ENCODE measurements around the gene CRYGN. TPM values are rescaled to one million over a fixed set of nuclear protein-coding genes. Genes with fewer than 3 reads are reported as not detected.

CRYGN gene
- total and polyA plus RNA-seq, 12 donors = 0.07 to 0.72 (median 0.22) TPM; not detected in 8

DNA sequence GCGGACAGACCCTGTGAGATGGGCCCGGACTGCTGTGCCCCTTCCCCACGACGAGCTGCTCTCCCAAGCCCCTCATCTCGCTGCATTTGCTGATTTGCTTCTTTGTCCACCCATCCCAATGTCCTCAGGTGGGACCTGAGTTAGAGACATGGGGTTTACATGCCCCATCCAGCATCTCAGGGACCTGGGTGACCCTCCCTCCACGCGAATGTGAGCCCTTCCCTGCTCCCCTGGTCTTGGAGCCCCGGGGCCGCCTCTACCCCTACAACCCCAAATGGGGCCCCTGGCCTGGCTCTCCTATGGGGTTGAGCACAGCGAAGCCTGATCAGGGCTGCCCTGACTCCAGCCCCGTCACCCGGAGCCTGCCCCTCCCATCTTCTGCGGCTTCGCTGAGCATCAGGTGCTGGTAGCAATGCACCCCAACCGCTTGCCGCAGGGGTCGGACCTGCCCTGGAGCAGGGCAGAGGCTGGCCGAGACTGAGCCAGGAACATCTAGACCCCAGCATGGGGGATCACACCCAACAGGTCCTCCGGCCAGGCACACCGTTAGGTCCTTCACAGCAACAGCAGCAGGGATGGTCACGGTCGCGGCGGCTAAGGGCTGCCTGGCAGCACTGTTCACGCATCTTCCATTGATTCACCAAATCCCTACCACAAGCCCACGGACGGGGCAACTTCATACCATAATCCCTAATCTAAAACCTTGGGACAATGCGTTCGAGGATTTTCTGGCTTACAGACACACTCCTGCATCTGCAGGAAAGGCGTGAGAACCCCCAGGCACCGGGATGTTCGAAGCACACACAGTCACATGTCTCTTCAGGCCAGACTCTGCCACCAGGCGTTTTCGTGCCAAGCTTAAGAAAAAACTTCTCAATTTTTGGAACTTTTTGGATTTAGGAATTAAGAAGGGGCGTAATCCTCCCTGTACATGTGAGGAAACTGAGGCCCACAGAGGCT is 45.6 kb downstream of the CRYGN start:
- no peak overlapping the region for H3K4me3 ChIP-seq
- intact Hi-C loops (cut with DNase I) = no loop called here
- no peaks in the 10 kb centered on the region for H3K9me3 ChIP-seq
- WGBS, 2 donors = 90 to 93% methylated on average over 35 of the region's 35 CpGs
- DNase-seq = no peak
- H3K27ac ChIP-seq = no peak overlapping the region
- no peaks in the 10 kb centered on the region for H3K36me3 ChIP-seq
- no peaks in the 10 kb centered on the region for H3K4me1 ChIP-seq
- no peak for ATAC-seq
- H3K27me3 ChIP-seq = peaks cover 0 to 38% (median 16%) of the 10 kb centered on the region in 7 donors
- TF ChIP-seq, protein P1, sequence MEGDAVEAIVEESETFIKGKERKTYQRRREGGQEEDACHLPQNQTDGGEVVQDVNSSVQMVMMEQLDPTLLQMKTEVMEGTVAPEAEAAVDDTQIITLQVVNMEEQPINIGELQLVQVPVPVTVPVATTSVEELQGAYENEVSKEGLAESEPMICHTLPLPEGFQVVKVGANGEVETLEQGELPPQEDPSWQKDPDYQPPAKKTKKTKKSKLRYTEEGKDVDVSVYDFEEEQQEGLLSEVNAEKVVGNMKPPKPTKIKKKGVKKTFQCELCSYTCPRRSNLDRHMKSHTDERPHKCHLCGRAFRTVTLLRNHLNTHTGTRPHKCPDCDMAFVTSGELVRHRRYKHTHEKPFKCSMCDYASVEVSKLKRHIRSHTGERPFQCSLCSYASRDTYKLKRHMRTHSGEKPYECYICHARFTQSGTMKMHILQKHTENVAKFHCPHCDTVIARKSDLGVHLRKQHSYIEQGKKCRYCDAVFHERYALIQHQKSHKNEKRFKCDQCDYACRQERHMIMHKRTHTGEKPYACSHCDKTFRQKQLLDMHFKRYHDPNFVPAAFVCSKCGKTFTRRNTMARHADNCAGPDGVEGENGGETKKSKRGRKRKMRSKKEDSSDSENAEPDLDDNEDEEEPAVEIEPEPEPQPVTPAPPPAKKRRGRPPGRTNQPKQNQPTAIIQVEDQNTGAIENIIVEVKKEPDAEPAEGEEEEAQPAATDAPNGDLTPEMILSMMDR (IDR thresholded peaks at IDR 0.05) = no peak

DNA sequence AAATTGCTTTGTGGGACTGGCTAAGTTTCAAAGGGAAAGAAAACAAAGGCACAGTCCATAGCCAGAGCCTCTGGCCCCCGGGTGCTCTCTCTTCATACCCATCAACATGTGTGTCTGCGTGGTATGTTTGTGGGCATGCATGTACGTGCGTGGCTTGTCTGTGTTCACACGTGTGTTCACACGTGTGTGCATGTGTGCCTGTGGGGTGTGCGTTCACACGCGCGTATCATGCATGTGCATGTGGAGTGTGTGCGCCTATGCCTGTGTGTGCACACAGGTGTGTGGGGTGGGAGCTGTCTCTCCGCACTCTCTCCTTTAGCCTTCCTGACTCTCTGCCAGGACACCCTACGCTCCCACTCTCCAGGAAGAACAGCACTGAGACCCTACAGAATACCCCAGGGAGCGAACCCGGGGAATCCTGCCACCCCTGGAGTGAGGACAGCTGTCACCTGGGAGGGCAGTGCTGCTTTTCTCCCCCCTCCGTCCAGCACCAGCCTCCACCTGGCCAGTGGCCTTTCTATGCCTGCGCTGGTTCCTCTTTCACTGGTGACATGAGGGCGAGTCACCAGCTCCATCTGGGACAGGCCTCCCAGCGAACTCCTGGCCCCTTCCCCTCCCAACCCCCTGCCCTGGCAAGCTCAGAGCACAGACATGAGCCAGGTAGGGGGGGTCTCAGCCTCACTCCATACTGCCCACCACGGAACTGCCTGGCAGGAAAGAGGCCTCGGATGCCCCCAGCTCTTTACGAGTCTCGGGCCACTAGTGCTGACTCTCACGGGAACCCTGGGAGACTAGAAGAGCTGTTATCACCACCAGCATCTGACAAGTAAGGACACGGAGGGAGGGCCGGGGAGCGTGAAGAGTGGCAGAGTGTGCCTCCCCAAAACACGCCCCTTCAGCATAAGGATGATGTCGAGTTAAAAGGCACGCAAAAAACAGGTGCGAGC is 46.6 kb downstream of the CRYGN start:
- H3K27me3 ChIP-seq = peaks cover 0 to 40% (median 16%) of the 10 kb centered on the region in 7 donors
- TF ChIP-seq, protein P1 (IDR thresholded peaks at IDR 0.05) = no peak
- 80 to 86% methylated on average over 31 of the region's 31 CpGs for WGBS, 2 donors
- no peak for DNase-seq
- no peaks in the 10 kb centered on the region for H3K4me1 ChIP-seq
- no peak overlapping the region for H3K4me3 ChIP-seq
- no peaks in the 10 kb centered on the region for H3K9me3 ChIP-seq
- ATAC-seq = no peak
- intact Hi-C loops (cut with DNase I) = no loop called here
- no peaks in the 10 kb centered on the region for H3K36me3 ChIP-seq
- H3K27ac ChIP-seq = no peak overlapping the region

DNA sequence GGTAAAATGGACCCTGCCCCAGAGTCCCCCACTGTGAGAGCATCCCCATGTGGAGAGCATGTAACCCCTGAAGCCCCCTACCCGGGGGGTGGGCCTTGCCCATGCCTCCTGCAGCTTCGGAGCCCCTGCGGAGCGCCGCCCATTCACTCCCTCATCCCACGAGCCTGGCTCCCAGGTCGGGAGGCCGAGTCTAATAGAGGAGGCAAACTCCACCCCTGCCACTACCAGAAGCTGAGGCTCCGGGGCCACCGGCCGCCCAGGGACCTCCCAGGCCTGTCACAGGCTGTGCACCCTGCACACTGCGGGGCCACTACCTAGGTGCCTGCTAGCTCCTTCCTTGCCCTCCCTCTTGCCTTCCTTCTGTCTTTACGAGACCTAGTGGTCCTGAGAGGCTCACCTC is 47.5 kb downstream of the CRYGN start:
- Histone ChIP-seq H3K4me1 (no peaks in the 10 kb centered on the region), H3K27ac (no peak overlapping the region), H3K36me3 (no peaks in the 10 kb centered on the region), H3K9me3 (no peaks in the 10 kb centered on the region), H3K4me3 (no peak overlapping the region), H3K27me3 (peaks cover 0 to 43% (median 16%) of the 10 kb centered on the region in 7 donors)
- intact Hi-C loops (cut with DNase I) = no loop called here
- 86 to 88% methylated on average over 13 of the region's 13 CpGs for WGBS, 2 donors
- ATAC-seq (no peak), DNase-seq (no peak)
- TF ChIP-seq, protein P1 (IDR thresholded peaks at IDR 0.05) = no peak

DNA sequence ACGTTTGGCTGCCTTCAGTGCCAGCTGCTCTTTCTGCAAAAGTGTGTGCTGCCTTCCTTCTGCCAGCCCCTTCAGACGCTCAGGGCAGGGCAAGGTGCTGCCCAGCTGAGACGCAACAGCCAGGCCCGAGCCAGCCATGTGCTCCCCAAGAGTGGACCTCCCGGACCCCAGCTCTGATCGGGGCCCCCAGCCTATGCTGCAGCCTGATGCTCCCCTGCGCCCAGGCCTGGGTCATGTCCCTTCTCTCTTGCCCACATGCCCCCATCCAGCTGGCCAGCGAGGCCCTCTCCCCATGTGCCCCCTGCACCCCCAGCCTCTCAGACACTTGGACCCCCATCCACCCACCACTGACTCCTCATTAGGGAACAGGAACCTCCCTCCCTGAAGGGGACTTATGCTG is 47.9 kb downstream of the CRYGN start:
- Histone ChIP-seq H3K36me3 (no peaks in the 10 kb centered on the region), H3K27ac (no peak overlapping the region), H3K4me3 (no peak overlapping the region), H3K4me1 (no peaks in the 10 kb centered on the region), H3K27me3 (peaks cover 0 to 43% (median 16%) of the 10 kb centered on the region in 7 donors), H3K9me3 (no peaks in the 10 kb centered on the region)
- intact Hi-C loops (cut with DNase I) = no loop called here
- ATAC-seq = no peak
- TF ChIP-seq, protein P1 (IDR thresholded peaks at IDR 0.05) = no peak
- DNase-seq = no peak
- WGBS, 2 donors = 85 to 98% methylated on average over 8 of the region's 8 CpGs

Data from heart right ventricle (tissue), 16 donors.